HepG2 (cell line): ENCODE measurements around the gene KRT17. TPM values are rescaled to one million over a fixed set of nuclear protein-coding genes. Genes with fewer than 3 reads are reported as not detected.
"Not testable (repeated sequence)": the region's sequence is repeated elsewhere in the genome, so short reads cannot be mapped to it uniquely, and the experiment has no call there.

Experiments
- ATAC-seq: fragments of 200-7000 bp; cut with Tn5 transposase; 3 replicates; pipeline ENCODE4 v1.9.1; 2020; ENCODE audit warnings: mild to moderate bottlenecking, moderate library complexity
- BruUV-seq: library from RNA; stranded (reverse); fragments of 400-500 nt; replicated peaks from 2 replicates; lab custom pipeline; 2021; lab: Mats Ljungman, UMichigan
- CTCF ChIA-PET: fragments of 300-600 bp; formaldehyde crosslinking; extraction: SDS; loops from one replicate; lab custom pipeline; 2021; ENCODE audit warnings: low total read pairs, inconsistent platforms, low intra/inter-chr PET ratio; lab: Yijun Ruan, JAX
- POLR2A ChIA-PET: fragments of 350-600 bp; sonication (Branson Sonifier 250); formaldehyde crosslinking; loops from one replicate; lab custom pipeline; 2020; ENCODE audit warnings: antibody characterized with exemption, inconsistent platforms; lab: Yijun Ruan, JAX
- DNase-seq: peaks from one replicate; pipeline ENCODE4 v3.0.0-alpha.2; 2015; ENCODE audit warnings: low spot score
- FAIRE-seq: peaks from 3 replicates; lab custom pipeline; 2011; peaks lifted over from hg19 to GRCh38; lab: Jason Lieb, UNC
- H2AFZ ChIP-seq: one replicate; pipeline ENCODE4 v1.6.1; 2011; ENCODE audit warnings: low read length, inconsistent platforms
- H3K27ac ChIP-seq: fragments of 300-600 bp; 3 replicates; pipeline ENCODE4 v1.8.0; 2011; ENCODE audit warnings: mixed run types, mild to moderate bottlenecking, mixed read lengths, low read length, inconsistent platforms; ENCODE audit not compliant: insufficient read depth; ENCODE audit errors: extremely low read length
- H3K27me3 ChIP-seq, 2 experiments: fragments of 200-600 bp in 1 of 2; 2 replicates in 1 of 2; 3 replicates in 1 of 2; pipeline versions ENCODE4 v1.6.0 to v1.8.0; 2011; ENCODE audit warnings: low read length in 2 of 2, mild to moderate bottlenecking in 2 of 2, moderate library complexity in 2 of 2, inconsistent platforms in 1 of 2; ENCODE audit not compliant: insufficient read depth in 2 of 2, control insufficient read depth in 1 of 2
- H3K36me3 ChIP-seq, 2 experiments: fragments of 200-600 bp in 1 of 2; replicated peaks in 1 of 2; 2 replicates in 1 of 2; 3 replicates in 1 of 2; pipeline versions ENCODE4 v1.5.1 to v1.8.0; 2011; ENCODE audit warnings: low read length in 2 of 2, inconsistent platforms in 1 of 2; ENCODE audit not compliant: insufficient read depth in 2 of 2, control insufficient read depth in 1 of 2
- H3K4me1 ChIP-seq: 2 replicates; pipeline ENCODE4 v1.5.1; 2012; ENCODE audit warnings: low read length, inconsistent platforms; ENCODE audit not compliant: insufficient read depth
- H3K4me2 ChIP-seq: 2 replicates; pipeline ENCODE4 v1.6.0; 2011; ENCODE audit warnings: low read depth, low read length, inconsistent platforms
- H3K4me3 ChIP-seq, 3 experiments: fragments of 200-600 bp in 1 of 3; sonication (generic), shearing (Covaris generic) in 1 of 3; replicated peaks in 1 of 3; 2 replicates each; pipeline ENCODE4 v1.5.1; 2011 to 2016; ENCODE audit warnings: low read length in 3 of 3, inconsistent platforms in 2 of 3, low read depth in 2 of 3, mild to moderate bottlenecking in 2 of 3, control low read depth in 1 of 3, mixed read lengths in 1 of 3; ENCODE audit not compliant: insufficient read depth in 1 of 3
- H3K79me2 ChIP-seq: one replicate; pipeline ENCODE4 v1.6.1; 2011; ENCODE audit warnings: low read length, inconsistent platforms; ENCODE audit not compliant: insufficient read depth
- H3K9ac ChIP-seq: 2 replicates; pipeline ENCODE4 v1.6.0; 2011; ENCODE audit warnings: mild to moderate bottlenecking, low read depth, low read length, inconsistent platforms; ENCODE audit not compliant: insufficient read depth
- H3K9me3 ChIP-seq: 2 replicates; pipeline ENCODE4 v1.5.1; 2012; ENCODE audit warnings: mild to moderate bottlenecking, low read length
- H4K20me1 ChIP-seq: 2 replicates; pipeline ENCODE4 v1.6.0; 2011; ENCODE audit warnings: inconsistent platforms, mild to moderate bottlenecking, low read length, moderate library complexity; ENCODE audit not compliant: insufficient read depth
- CTCF ChIP-seq: sonication (generic); formaldehyde crosslinking; IDR thresholded peaks from 2 replicates; pipeline ENCODE4 v1.5.0; 2020; ENCODE audit warnings: mild to moderate bottlenecking, missing genetic modification reagents, moderate library complexity
- STAG1 ChIP-seq: sonication (generic); formaldehyde crosslinking; IDR thresholded peaks from 2 replicates; pipeline ENCODE4 v1.4.0; 2020; ENCODE audit warnings: missing genetic modification reagents
- ZFP1 ChIP-seq: IDR thresholded peaks from 2 replicates; pipeline ENCODE4 v1.6.1; 2016
- WGBS: methylation state at CpG from one replicate; pipeline ENCODE4 v1.1.6; 2017; ENCODE audit warnings: low lambda C conversion rate; 5-methylcytosine and 5-hydroxymethylcytosine counted together
- in situ Hi-C: cut with HindIII; loops from 2 replicates; pipeline ENCODE4 v1.10.0; 2017; ENCODE audit warnings: low pct_unique_long_range_greater_than_20kb; ENCODE audit not compliant: extremely low pct_ligation_motif_present
- intact Hi-C: fragments of 100-400 bp; cut with micrococcal nuclease; formaldehyde crosslinking; loops from one replicate; pipeline ENCODE4 v1.10.0; 2022; ENCODE audit not compliant: unreplicated experiment
- polyA plus RNA-seq, 8 experiments: library from polyadenylated mRNA; depleted of rRNA in 3 of 8; stranded (reverse) in 7 of 8; unstranded in 1 of 8; fragments of >200 nt; fragmentation: Illumina TruSeq in 4 of 8; extraction: Trizol in 4 of 8; gene quantifications; 2 replicates each; pipeline versions ENCODE4 v1.2.1 to v1.2.3, GENCODE V29; 2011 to 2016; ENCODE audit warnings: low read depth in 4 of 8, missing spikeins in 1 of 8, mixed read lengths in 1 of 8; ENCODE audit not compliant: insufficient read depth in 1 of 8
- total RNA-seq, 5 experiments: library from RNA; depleted of rRNA; stranded (reverse); fragments of >200 nt; fragmentation: Illumina TruSeq; extraction: Trizol; gene quantifications; 2 replicates each; pipeline ENCODE4 v1.2.3, GENCODE V29; 2016; ENCODE audit warnings: low read depth in 1 of 5

The KRT17 gene
- total and polyA plus RNA-seq, 2 of the 13 experiments (the other 11 are each of a cell fraction or from before 2014, with no cell fraction given) = 0.38 to 0.82 TPM

DNA sequence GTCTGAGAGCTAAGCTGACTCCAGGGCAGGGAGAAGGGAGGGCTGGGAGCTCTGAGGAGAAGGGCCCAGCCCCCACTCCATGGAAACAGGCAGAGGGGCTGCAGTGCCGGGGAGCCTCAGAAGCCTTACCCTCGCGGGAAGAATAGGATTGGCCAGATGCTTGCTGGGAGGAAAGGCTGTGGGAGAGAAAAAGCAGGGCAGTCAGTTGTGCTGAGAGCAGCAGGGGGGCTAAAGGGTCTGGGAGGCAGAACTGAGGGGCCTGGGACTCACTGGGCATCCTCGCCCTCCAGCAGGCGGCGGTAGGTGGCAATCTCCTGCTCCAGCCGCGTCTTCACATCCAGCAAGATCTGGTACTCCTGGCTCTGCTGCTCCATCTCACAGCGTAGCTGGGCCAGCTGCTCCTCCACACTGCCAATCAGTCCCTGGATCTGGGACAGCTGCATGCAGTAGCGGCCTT, 14.3 kb downstream of the KRT17 start:
- DNase-seq, H3K4me2 ChIP-seq, H3K4me1 ChIP-seq, BruUV-seq, in situ Hi-C loops, H3K36me3 ChIP-seq, intact Hi-C loops, H3K4me3 ChIP-seq, FAIRE-seq, H3K27ac ChIP-seq, POLR2A ChIA-PET, H2AFZ ChIP-seq, H3K79me2 ChIP-seq, H3K9ac ChIP-seq, H4K20me1 ChIP-seq: not testable (repeated sequence)
- peak; percentile 55 for TF ChIP-seq CTCF
- peak; percentile 35 for TF ChIP-seq STAG1 (CRISPR knock-in tag)
- 1% methylated on average over 10 of the region's 10 CpGs for WGBS
- ATAC-seq = peak; percentile 73
- H3K27me3 ChIP-seq = peaks cover 0 to 40% of the 10 kb centered on the region in 2 experiments; a peak in 3 of 5 replicates
- H3K9me3 ChIP-seq = peaks cover 16% of the 10 kb centered on the region
- CTCF ChIA-PET = interaction anchor here (1.2 to 2.6 kb wide), 2 partner anchors 37 to 53 kb away, joined by 4 to 10 read pairs; no protein-coding TSS in a partner anchor

GRCh38 chr17:41606930-41607329, 17.4 kb downstream of the KRT17 start:
- peak; percentile 98 for TF ChIP-seq ZFP1 (CRISPR knock-in tag)
- in situ Hi-C loops = not testable (repeated sequence)

More at GRCh38 chr17:41606930-41607329, 17.4 kb downstream of the KRT17 start:
- H3K36me3 ChIP-seq, CTCF ChIA-PET, H3K4me2 ChIP-seq, H3K79me2 ChIP-seq, H3K4me3 ChIP-seq, H3K4me1 ChIP-seq, POLR2A ChIA-PET, H3K9ac ChIP-seq, BruUV-seq, H4K20me1 ChIP-seq, FAIRE-seq, ATAC-seq, H2AFZ ChIP-seq, H3K27ac ChIP-seq, DNase-seq, intact Hi-C loops: not testable (repeated sequence)
- WGBS = 6% methylated on average over 4 of the region's 4 CpGs
- Histone ChIP-seq H3K27me3 (peaks cover 0 to 16% of the 10 kb centered on the region in 2 experiments; a peak in 3 of 5 replicates), H3K9me3 (peaks cover 16% of the 10 kb centered on the region)
